GM12878 (cell line): ENCODE measurements around the gene GRIP2. TPM values are rescaled to one million over a fixed set of nuclear protein-coding genes. Genes with fewer than 3 reads are reported as not detected.

Experiments
- ATAC-seq: fragments of 200-7000 bp; cut with Tn5 transposase; 3 replicates; pipeline ENCODE4 v1.9.1; 2020; ENCODE audit warnings: mild to moderate bottlenecking, moderate library complexity
- BruUV-seq: library from RNA; stranded (reverse); fragments of 400-500 nt; replicated peaks from 2 replicates; lab custom pipeline; 2021; lab: Mats Ljungman, UMichigan
- CTCF ChIA-PET: fragments of 300-600 bp; sonication (Branson Sonifier 250); formaldehyde crosslinking; extraction: SDS; loops from one replicate; lab custom pipeline; 2021; ENCODE audit warnings: inconsistent platforms; lab: Yijun Ruan, JAX
- POLR2A ChIA-PET: fragments of 350-600 bp; formaldehyde crosslinking; extraction: SDS; loops from one replicate; lab custom pipeline; 2021; ENCODE audit warnings: inconsistent platforms; lab: Charles Lee
- RAD21 ChIA-PET: fragments of 300-600 bp; sonication (Branson Sonifier 250); formaldehyde crosslinking; loops from one replicate; lab custom pipeline; 2023; ENCODE audit warnings: antibody characterized with exemption; ENCODE audit not compliant: unreplicated experiment; lab: Charles Lee
- SMC1A ChIA-PET: fragments of 300-600 bp; sonication (Branson Sonifier 250); formaldehyde crosslinking; loops from one replicate; lab custom pipeline; 2023; ENCODE audit not compliant: unreplicated experiment, uncharacterized antibody; lab: Charles Lee
- DNase-seq: peaks from one replicate; pipeline ENCODE4 v3.0.0-alpha.2; 2011; ENCODE audit warnings: low read depth, low spot score
- FAIRE-seq: peaks from 3 replicates; lab custom pipeline; 2011; peaks lifted over from hg19 to GRCh38; lab: Jason Lieb, UNC
- H2AFZ ChIP-seq: 2 replicates; pipeline ENCODE4 v1.6.0; 2011; ENCODE audit warnings: low read depth, low read length, control low read depth; ENCODE audit not compliant: control insufficient read depth
- H3K27ac ChIP-seq: 2 replicates; pipeline ENCODE4 v1.5.1; 2011; ENCODE audit warnings: control low read depth; ENCODE audit not compliant: control insufficient read depth, insufficient read depth
- H3K27me3 ChIP-seq, 2 experiments: replicated peaks in 1 of 2; 2 replicates each; pipeline versions ENCODE4 v1.6.0 to v1.6.1; 2011; ENCODE audit warnings: low read length in 1 of 2; ENCODE audit not compliant: control insufficient read depth in 2 of 2, insufficient read depth in 2 of 2
- H3K36me3 ChIP-seq, 2 experiments: 2 replicates each; pipeline ENCODE4 v1.5.1; 2011; ENCODE audit warnings: low read length in 1 of 2; ENCODE audit not compliant: control insufficient read depth in 2 of 2, insufficient read depth in 2 of 2
- H3K4me1 ChIP-seq: 2 replicates; pipeline ENCODE4 v1.6.1; 2011; ENCODE audit warnings: mild to moderate bottlenecking, low read length, moderate library complexity, mixed read lengths; ENCODE audit not compliant: control insufficient read depth, insufficient read depth
- H3K4me2 ChIP-seq: 2 replicates; pipeline ENCODE4 v1.6.0; 2011; ENCODE audit warnings: control low read depth; ENCODE audit not compliant: control insufficient read depth, insufficient read depth
- H3K4me3 ChIP-seq: fragments of 200-600 bp; sonication (generic); 2 replicates; pipeline ENCODE4 v1.5.1; 2016
- H3K79me2 ChIP-seq: 2 replicates; pipeline ENCODE4 v1.6.0; 2011; ENCODE audit warnings: low read length; ENCODE audit not compliant: control insufficient read depth, insufficient read depth
- H3K9ac ChIP-seq: 2 replicates; pipeline ENCODE4 v1.8.0; 2011; ENCODE audit warnings: low read length, control low read depth, mixed read lengths; ENCODE audit not compliant: control insufficient read depth, insufficient read depth
- H3K9me3 ChIP-seq: replicated peaks from 3 replicates; pipeline ENCODE4 v1.5.1; 2011; ENCODE audit warnings: mild to moderate bottlenecking, low read length; ENCODE audit not compliant: control insufficient read depth, insufficient read depth
- H4K20me1 ChIP-seq: 2 replicates; pipeline ENCODE4 v1.6.0; 2011; ENCODE audit not compliant: control insufficient read depth, insufficient read depth
- ATF7 ChIP-seq: fragments of 450-650 bp; IDR thresholded peaks from 2 replicates; pipeline ENCODE4 v1.6.1; 2016; ENCODE audit warnings: low read depth, mild to moderate bottlenecking
- BACH1 ChIP-seq: fragments of 450-650 bp; IDR thresholded peaks from 2 replicates; pipeline ENCODE4 v1.6.1; 2017; ENCODE audit warnings: mild to moderate bottlenecking, borderline replicate concordance
- BHLHE40 ChIP-seq, 2 experiments: fragments of 450-650 bp in 1 of 2; IDR thresholded peaks; 2 replicates each; pipeline ENCODE4 v1.6.1; 2011 to 2017; ENCODE audit warnings: low read depth in 2 of 2, borderline replicate concordance in 1 of 2, improper control_type of control experiment in 1 of 2, low read length in 1 of 2, mild to moderate bottlenecking in 1 of 2
- ETV6 ChIP-seq, 2 experiments: fragments of 450-650 bp in 1 of 2; IDR thresholded peaks in 1 of 2; conservative IDR thresholded peaks in 1 of 2; 2 replicates each; pipeline ENCODE4 v1.6.1; 2014; ENCODE audit warnings: antibody characterized with exemption in 1 of 2, borderline replicate concordance in 1 of 2, low read depth in 1 of 2, mild to moderate bottlenecking in 1 of 2, moderate library complexity in 1 of 2
- FOS ChIP-seq: IDR thresholded peaks from 3 replicates; pipeline ENCODE4 v1.6.1; 2011; ENCODE audit warnings: borderline replicate concordance; ENCODE audit not compliant: insufficient read length; ENCODE audit errors: extremely low read depth
- HDAC2 ChIP-seq: fragments of 200-600 bp; sonication (generic); IDR thresholded peaks from 2 replicates; pipeline ENCODE4 v1.6.1; 2017
- HDGF ChIP-seq: fragments of 450-650 bp; IDR thresholded peaks from 2 replicates; pipeline ENCODE4 v1.6.1; 2016; ENCODE audit warnings: antibody characterized with exemption
- IKZF1 ChIP-seq: fragments of 450-650 bp; conservative IDR thresholded peaks from 2 replicates; pipeline ENCODE4 v1.6.1; 2017; ENCODE audit warnings: antibody characterized with exemption, mild to moderate bottlenecking
- JUNB ChIP-seq: IDR thresholded peaks from 2 replicates; pipeline ENCODE4 v1.6.1; 2016; ENCODE audit warnings: antibody characterized with exemption, mild to moderate bottlenecking
- RCOR1 ChIP-seq: conservative IDR thresholded peaks from 2 replicates; pipeline ENCODE4 v1.6.1; 2012; ENCODE audit warnings: low read depth, low read length, improper control_type of control experiment
- SMARCA5 ChIP-seq: fragments of 450-650 bp; IDR thresholded peaks from 2 replicates; pipeline ENCODE4 v1.6.1; 2017; ENCODE audit warnings: mild to moderate bottlenecking
- SREBF2 ChIP-seq: IDR thresholded peaks from 2 replicates; pipeline ENCODE4 v1.6.1; 2012; ENCODE audit warnings: mild to moderate bottlenecking, low read length
- YBX1 ChIP-seq: fragments of 450-650 bp; IDR thresholded peaks from 2 replicates; pipeline ENCODE4 v1.6.1; 2016; ENCODE audit warnings: antibody characterized with exemption
- WGBS: methylation state at CpG from one replicate; pipeline ENCODE4 v1.1.6; 2016; ENCODE audit warnings: low lambda C conversion rate; ENCODE audit not compliant: insufficient replicate concordance, insufficient coverage; ENCODE audit errors: missing lambda C conversion rate; 5-methylcytosine and 5-hydroxymethylcytosine counted together
- in situ Hi-C: fragments of 300-500 bp; cut with MboI; formaldehyde crosslinking; loops from 9 replicates; pipeline ENCODE4 v1.14.3; 2018; ENCODE audit warnings: mixed read lengths
- intact Hi-C: fragments of 100-400 bp; cut with micrococcal nuclease; formaldehyde crosslinking; loops from one replicate; pipeline ENCODE4 v1.14.2; 2022; ENCODE audit not compliant: unreplicated experiment
- polyA plus RNA-seq, 11 experiments: library from polyadenylated mRNA; depleted of rRNA in 4 of 11; unstranded in 6 of 11; stranded (reverse) in 5 of 11; fragments of >200 nt; fragmentation: Nextera tagmentation in 4 of 11; fragmentation: Illumina TruSeq in 1 of 11; extraction: Ambion mirVana in 4 of 11; extraction: Trizol in 1 of 11; gene quantifications; 1 replicate in 1 of 11; 2 replicates in 10 of 11; pipeline versions ENCODE4 v1.2.1 to v1.2.3, GENCODE V29; 2011 to 2016; ENCODE audit warnings: inconsistent platforms in 2 of 11, missing spikeins in 2 of 11, low read depth in 1 of 11
- total RNA-seq, 4 experiments: library from RNA; depleted of rRNA in 3 of 4; stranded (reverse); fragments of >200 nt in 3 of 4; fragmentation: Illumina TruSeq in 1 of 4; extraction: Trizol in 1 of 4; gene quantifications; 2 replicates each; pipeline versions ENCODE4 v1.2.1 to v1.2.3, GENCODE V29; 2013 to 2021
- TF ChIP-seq, protein P1 (sequence below): fragments of 150-350 bp; IDR thresholded peaks from 2 replicates; pipeline ENCODE4 v1.6.1; 2014; ENCODE audit warnings: mild to moderate bottlenecking, low read depth, low read length
- TF ChIP-seq, protein P2 (sequence below), 3 experiments: IDR thresholded peaks in 2 of 3; conservative IDR thresholded peaks in 1 of 3; 2 replicates each; pipeline ENCODE4 v1.5.1; 2011; ENCODE audit warnings: low read depth in 3 of 3, low read length in 3 of 3, mild to moderate bottlenecking in 3 of 3, control low read depth in 2 of 3, moderate library complexity in 2 of 3, inconsistent platforms in 1 of 3, mixed read lengths in 1 of 3; ENCODE audit not compliant: control insufficient read depth in 2 of 3, insufficient read depth in 1 of 3; ENCODE audit errors: extremely low read depth in 1 of 3
- TF ChIP-seq, protein P3 (sequence below): fragments of 450-650 bp; IDR thresholded peaks from 2 replicates; pipeline ENCODE4 v1.6.1; 2017; ENCODE audit warnings: borderline replicate concordance

Gene GRIP2
- total and polyA plus RNA-seq, 10 of the 15 experiments (the other 5 are each of a cell fraction or from before 2014, with no cell fraction given): not detected

DNA sequence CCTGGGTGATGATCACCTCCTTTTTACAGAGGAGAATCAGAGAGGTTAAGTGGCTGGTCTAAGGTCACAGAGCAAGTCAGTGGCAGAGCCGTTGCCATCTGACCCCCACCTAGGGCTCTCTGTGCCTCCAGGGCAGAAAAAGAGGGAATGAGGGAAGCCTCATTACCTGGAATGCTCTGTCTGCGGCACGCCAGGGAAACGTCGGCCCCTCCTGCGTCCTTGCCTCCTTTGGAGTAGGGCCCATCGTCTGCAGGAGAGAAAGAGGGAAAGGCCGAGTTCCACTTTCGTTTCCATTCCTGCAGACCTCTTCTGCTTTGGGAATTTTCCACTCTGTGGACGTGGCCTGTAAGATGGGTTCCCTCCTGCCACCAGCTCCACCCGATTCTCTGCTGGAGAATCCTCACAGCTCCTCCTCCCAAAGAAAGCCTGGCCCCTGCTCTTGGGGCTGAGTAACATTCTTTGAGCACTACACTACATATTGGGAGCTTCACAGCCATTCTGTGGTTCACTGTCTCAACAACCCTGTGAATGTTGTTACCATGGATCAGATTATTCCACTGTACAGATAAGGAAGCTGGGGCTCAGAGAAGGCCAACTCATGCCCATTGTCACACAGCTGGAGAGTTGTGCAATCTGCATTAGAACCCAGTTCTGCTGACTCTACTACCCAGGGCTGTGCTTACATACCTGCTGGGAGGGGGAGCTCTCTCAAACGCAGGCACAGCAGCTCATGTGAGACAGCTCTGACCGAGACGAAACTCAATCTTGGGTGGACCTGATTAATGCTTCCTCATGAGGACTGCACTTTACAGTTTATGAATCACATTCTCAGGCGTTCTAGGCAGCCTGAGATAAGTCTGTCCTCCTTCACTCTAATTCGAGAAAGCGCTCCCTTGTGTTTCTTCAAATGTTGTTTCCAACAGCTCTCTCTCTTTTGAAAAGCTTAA lies 14.2 kb downstream of the GRIP2 start (continued):
- no peak for TF ChIP-seq HDGF
- TF ChIP-seq, all 136 proteins: peak for 0

DNA sequence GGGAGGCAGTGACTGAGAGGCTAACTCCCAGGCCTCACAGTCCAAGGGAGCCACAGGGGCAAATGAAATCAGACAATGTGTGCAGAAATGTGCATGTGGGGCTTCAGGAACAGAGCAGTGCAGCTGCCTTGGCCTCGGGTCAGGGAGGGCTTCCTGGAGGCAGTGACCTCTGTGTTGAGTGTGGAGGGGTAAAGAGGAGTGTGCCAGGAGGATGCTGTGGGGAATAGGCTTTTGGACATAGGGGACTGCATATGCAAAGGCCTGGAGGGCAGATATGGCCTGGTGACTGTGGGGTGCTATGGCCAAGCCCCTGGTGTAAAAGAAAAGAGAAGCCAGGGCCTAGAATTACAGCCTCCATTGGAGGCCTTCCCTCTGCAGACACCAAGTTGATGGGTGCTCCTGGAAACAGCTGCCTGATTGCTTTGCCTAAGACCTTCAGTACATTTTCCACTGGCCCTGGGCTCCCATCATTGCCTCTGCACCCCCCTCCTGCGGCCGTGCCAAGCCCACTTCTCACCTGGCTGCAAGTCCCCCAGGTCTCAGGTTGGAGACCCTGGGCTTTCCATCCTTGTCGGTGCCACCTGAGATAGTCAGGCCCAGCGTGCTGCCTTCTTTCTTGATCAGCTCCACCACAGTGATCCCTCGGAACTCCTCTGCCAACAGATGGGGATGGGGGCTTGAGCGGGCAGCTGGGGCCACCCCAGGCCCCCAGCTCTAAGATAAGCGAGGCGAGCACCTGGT lies 15.1 kb downstream of the GRIP2 start:
- Histone ChIP-seq H3K9ac (no peak overlapping the region), H3K27ac (no peak overlapping the region), H3K36me3 (no peaks in the 10 kb centered on the region), H3K4me2 (no peak overlapping the region), H3K27me3 (peaks cover 0 to 2% of the 10 kb centered on the region in 2 experiments; a peak in 3 of 4 replicates), H3K79me2 (no peaks in the 10 kb centered on the region), H3K9me3 (no peaks in the 10 kb centered on the region), H3K4me1 (no peaks in the 10 kb centered on the region), H2AFZ (no peak overlapping the region), H3K4me3 (no peak overlapping the region), H4K20me1 (no peaks in the 10 kb centered on the region)
- intact Hi-C loops (no loop called here), in situ Hi-C loops (no loop called here)
- ChIA-PET RAD21 (no interaction called here), POLR2A (no interaction called here), CTCF (interaction anchor here (1.4 kb wide), 1 partner anchor 321 kb away, joined by 4 read pairs; no protein-coding TSS in a partner anchor), SMC1A (interaction anchor here (1.4 kb wide), 1 partner anchor 16 kb away, joined by 4 read pairs; no protein-coding TSS in a partner anchor)
- BruUV-seq: no TSS peak
- ATAC-seq: no peak
- 13% methylated on average over 9 of the region's 9 CpGs for WGBS
- TF ChIP-seq RCOR1: no peak
- TF ChIP-seq SREBF2: no peak
- TF ChIP-seq BACH1: no peak
- TF ChIP-seq IKZF1: no peak
- TF ChIP-seq, protein P1, sequence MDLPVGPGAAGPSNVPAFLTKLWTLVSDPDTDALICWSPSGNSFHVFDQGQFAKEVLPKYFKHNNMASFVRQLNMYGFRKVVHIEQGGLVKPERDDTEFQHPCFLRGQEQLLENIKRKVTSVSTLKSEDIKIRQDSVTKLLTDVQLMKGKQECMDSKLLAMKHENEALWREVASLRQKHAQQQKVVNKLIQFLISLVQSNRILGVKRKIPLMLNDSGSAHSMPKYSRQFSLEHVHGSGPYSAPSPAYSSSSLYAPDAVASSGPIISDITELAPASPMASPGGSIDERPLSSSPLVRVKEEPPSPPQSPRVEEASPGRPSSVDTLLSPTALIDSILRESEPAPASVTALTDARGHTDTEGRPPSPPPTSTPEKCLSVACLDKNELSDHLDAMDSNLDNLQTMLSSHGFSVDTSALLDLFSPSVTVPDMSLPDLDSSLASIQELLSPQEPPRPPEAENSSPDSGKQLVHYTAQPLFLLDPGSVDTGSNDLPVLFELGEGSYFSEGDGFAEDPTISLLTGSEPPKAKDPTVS: no peak
- TF ChIP-seq ATF7: no peak
- TF ChIP-seq, protein P2, sequence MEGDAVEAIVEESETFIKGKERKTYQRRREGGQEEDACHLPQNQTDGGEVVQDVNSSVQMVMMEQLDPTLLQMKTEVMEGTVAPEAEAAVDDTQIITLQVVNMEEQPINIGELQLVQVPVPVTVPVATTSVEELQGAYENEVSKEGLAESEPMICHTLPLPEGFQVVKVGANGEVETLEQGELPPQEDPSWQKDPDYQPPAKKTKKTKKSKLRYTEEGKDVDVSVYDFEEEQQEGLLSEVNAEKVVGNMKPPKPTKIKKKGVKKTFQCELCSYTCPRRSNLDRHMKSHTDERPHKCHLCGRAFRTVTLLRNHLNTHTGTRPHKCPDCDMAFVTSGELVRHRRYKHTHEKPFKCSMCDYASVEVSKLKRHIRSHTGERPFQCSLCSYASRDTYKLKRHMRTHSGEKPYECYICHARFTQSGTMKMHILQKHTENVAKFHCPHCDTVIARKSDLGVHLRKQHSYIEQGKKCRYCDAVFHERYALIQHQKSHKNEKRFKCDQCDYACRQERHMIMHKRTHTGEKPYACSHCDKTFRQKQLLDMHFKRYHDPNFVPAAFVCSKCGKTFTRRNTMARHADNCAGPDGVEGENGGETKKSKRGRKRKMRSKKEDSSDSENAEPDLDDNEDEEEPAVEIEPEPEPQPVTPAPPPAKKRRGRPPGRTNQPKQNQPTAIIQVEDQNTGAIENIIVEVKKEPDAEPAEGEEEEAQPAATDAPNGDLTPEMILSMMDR (IDR thresholded peaks at IDR 0.05 in 2 of 3, conservative IDR thresholded peaks at IDR 0.05 in 1 of 3; ENCODE audit: control insufficient read depth in 2 of 3, extremely low read depth in 1 of 3, insufficient read depth in 1 of 3, low read depth in 3 of 3, low read length in 3 of 3): no peak
- TF ChIP-seq JUNB: no peak
- TF ChIP-seq FOS: no peak
- TF ChIP-seq YBX1: no peak
- no peak for TF ChIP-seq ETV6 (conservative IDR thresholded peaks at IDR 0.05 in 1 of 2, IDR thresholded peaks at IDR 0.05 in 1 of 2; ENCODE audit: borderline replicate concordance in 1 of 2, low read depth in 1 of 2)
- TF ChIP-seq BHLHE40 (IDR thresholded peaks at IDR 0.05; ENCODE audit: borderline replicate concordance in 1 of 2, low read depth in 2 of 2, low read length in 1 of 2): no peak
- no peak for TF ChIP-seq HDAC2
- TF ChIP-seq, protein P3, sequence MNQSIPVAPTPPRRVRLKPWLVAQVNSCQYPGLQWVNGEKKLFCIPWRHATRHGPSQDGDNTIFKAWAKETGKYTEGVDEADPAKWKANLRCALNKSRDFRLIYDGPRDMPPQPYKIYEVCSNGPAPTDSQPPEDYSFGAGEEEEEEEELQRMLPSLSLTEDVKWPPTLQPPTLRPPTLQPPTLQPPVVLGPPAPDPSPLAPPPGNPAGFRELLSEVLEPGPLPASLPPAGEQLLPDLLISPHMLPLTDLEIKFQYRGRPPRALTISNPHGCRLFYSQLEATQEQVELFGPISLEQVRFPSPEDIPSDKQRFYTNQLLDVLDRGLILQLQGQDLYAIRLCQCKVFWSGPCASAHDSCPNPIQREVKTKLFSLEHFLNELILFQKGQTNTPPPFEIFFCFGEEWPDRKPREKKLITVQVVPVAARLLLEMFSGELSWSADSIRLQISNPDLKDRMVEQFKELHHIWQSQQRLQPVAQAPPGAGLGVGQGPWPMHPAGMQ: no peak
- no peak for TF ChIP-seq SMARCA5
- FAIRE-seq: no peak
- no peak for DNase-seq
